SK-N-SH (cell line): ENCODE data around the gene ZKSCAN1.

Experiments
- CTCF ChIP-seq: fragments of 200-600 bp; sonication (generic); IDR thresholded peaks from 2 replicates; pipeline ENCODE4 v1.6.1; 2017; ENCODE audit warnings: antibody characterized with exemption, mild to moderate bottlenecking, moderate library complexity
- EP300 ChIP-seq, 2 experiments: IDR thresholded peaks; 2 replicates each; pipeline versions ENCODE4 v1.4.0 to v1.6.1; 2012; ENCODE audit warnings: borderline replicate concordance in 1 of 2, low read depth in 1 of 2, low read length in 1 of 2
- NRF1 ChIP-seq: IDR thresholded peaks from 2 replicates; pipeline ENCODE4 v1.6.1; 2012; ENCODE audit warnings: low read depth, mild to moderate bottlenecking, low read length
- POLR2AphosphoS5 ChIP-seq: IDR thresholded peaks from 2 replicates; pipeline ENCODE4 v1.6.1; 2012; ENCODE audit warnings: low read depth, low read length
- RXRA ChIP-seq: IDR thresholded peaks from 2 replicates; pipeline ENCODE4 v1.4.0; 2012; ENCODE audit warnings: low read depth, mild to moderate bottlenecking, borderline replicate concordance
- TAF1 ChIP-seq: IDR thresholded peaks from 2 replicates; pipeline ENCODE4 v1.6.1; 2012; ENCODE audit warnings: low read depth, mild to moderate bottlenecking, low read length, moderate library complexity, borderline replicate concordance
- TF ChIP-seq, protein P1 (sequence below): IDR thresholded peaks from 2 replicates; pipeline ENCODE4 v1.4.0; 2012; ENCODE audit warnings: low read depth, borderline replicate concordance
- TF ChIP-seq, protein P2 (sequence below): IDR thresholded peaks from 2 replicates; pipeline ENCODE4 v1.4.0; 2012; ENCODE audit warnings: low read depth, borderline replicate concordance
- TF ChIP-seq, protein P3 (sequence below): fragments of 150-350 bp; IDR thresholded peaks from 2 replicates; pipeline ENCODE4 v1.6.1; 2016; ENCODE audit warnings: mild to moderate bottlenecking, low read depth, low read length

- no peak for TF ChIP-seq RXRA
- TF ChIP-seq NRF1: no peak
- TF ChIP-seq EP300 (IDR thresholded peaks at IDR 0.05; ENCODE audit: borderline replicate concordance in 1 of 2, low read depth in 1 of 2, low read length in 1 of 2): no peak
- no peak for TF ChIP-seq CTCF
- TF ChIP-seq, protein P1, sequence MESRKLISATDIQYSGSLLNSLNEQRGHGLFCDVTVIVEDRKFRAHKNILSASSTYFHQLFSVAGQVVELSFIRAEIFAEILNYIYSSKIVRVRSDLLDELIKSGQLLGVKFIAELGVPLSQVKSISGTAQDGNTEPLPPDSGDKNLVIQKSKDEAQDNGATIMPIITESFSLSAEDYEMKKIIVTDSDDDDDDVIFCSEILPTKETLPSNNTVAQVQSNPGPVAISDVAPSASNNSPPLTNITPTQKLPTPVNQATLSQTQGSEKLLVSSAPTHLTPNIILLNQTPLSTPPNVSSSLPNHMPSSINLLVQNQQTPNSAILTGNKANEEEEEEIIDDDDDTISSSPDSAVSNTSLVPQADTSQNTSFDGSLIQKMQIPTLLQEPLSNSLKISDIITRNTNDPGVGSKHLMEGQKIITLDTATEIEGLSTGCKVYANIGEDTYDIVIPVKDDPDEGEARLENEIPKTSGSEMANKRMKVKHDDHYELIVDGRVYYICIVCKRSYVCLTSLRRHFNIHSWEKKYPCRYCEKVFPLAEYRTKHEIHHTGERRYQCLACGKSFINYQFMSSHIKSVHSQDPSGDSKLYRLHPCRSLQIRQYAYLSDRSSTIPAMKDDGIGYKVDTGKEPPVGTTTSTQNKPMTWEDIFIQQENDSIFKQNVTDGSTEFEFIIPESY: no peak
- no peak for TF ChIP-seq TAF1
- TF ChIP-seq, protein P2, sequence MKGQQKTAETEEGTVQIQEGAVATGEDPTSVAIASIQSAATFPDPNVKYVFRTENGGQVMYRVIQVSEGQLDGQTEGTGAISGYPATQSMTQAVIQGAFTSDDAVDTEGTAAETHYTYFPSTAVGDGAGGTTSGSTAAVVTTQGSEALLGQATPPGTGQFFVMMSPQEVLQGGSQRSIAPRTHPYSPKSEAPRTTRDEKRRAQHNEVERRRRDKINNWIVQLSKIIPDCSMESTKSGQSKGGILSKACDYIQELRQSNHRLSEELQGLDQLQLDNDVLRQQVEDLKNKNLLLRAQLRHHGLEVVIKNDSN: no peak
- no peak for TF ChIP-seq POLR2AphosphoS5
- TF ChIP-seq, protein P3, sequence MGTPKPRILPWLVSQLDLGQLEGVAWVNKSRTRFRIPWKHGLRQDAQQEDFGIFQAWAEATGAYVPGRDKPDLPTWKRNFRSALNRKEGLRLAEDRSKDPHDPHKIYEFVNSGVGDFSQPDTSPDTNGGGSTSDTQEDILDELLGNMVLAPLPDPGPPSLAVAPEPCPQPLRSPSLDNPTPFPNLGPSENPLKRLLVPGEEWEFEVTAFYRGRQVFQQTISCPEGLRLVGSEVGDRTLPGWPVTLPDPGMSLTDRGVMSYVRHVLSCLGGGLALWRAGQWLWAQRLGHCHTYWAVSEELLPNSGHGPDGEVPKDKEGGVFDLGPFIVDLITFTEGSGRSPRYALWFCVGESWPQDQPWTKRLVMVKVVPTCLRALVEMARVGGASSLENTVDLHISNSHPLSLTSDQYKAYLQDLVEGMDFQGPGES: no peak
Measured at GRCh38 chr7:100074841-100075240, 59.4 kb downstream of the ZKSCAN1 start.
